ENCODE measurements around the gene CD48.

CD48 gene

GRCh38 chr1:160711602-160712311 is at the start of gene CD48:
Gene CD48 (minus strand): TSS chr1:160711822. CDS start chr1:160711763, 59 bp downstream.
- no peak for TF ChIP-seq EZH2phosphoT487 (IDR thresholded peaks at IDR 0.05; ENCODE audit: low read depth)
- no peak for TF ChIP-seq CTCF (IDR thresholded peaks at IDR 0.05; ENCODE audit: low read depth, low read length)
- Histone ChIP-seq H2AFZ (ENCODE audit: low read depth, low read length) (peak within 1 kb of the TSS; percentile 37; the same call in 1 of the 2 replicates), H3K36me3 (replicated peaks; ENCODE audit: low read depth, low read length) (peaks cover 28% of the 10 kb centered on the region), H3K9ac (ENCODE audit: low read length) (peak within 1 kb of the TSS; percentile 88), H3K27me3 (ENCODE audit: low read depth, low read length) (no peaks in the 10 kb centered on the region), H3K4me1 (ENCODE audit: low read length) (peaks cover 66% of the 10 kb centered on the region), H3K4me3 (ENCODE audit: low read length) (peak within 1 kb of the TSS; percentile 82), H3K4me2 (ENCODE audit: low read length) (peak within 1 kb of the TSS; percentile 89), H3K79me2 (ENCODE audit: low read length) (peaks cover 54% of the 10 kb centered on the region), H3K27ac (ENCODE audit: low read length) (peak within 1 kb of the TSS; percentile 97), H4K20me1 (ENCODE audit: insufficient read depth, low read length) (no peaks in the 10 kb centered on the region), H3K9me3 (ENCODE audit: insufficient read depth, low read length) (no peaks in the 10 kb centered on the region)

GRCh38 chr1:160761046-160761445 is 49.4 kb upstream of the CD48 start:
- H3K36me3 ChIP-seq (replicated peaks; ENCODE audit: low read depth, low read length) = no peaks in the 10 kb centered on the region
- no peaks in the 10 kb centered on the region for H3K27me3 ChIP-seq (ENCODE audit: low read depth, low read length)
- H3K4me3 ChIP-seq (ENCODE audit: low read length) = no peak overlapping the region
- no peaks in the 10 kb centered on the region for H4K20me1 ChIP-seq (ENCODE audit: insufficient read depth, low read length)
- no peak overlapping the region for H3K27ac ChIP-seq (ENCODE audit: low read length)
- H3K9me3 ChIP-seq (ENCODE audit: insufficient read depth, low read length) = no peaks in the 10 kb centered on the region
- no peak for TF ChIP-seq CTCF (IDR thresholded peaks at IDR 0.05; ENCODE audit: low read depth, low read length)
- TF ChIP-seq EZH2phosphoT487 (IDR thresholded peaks at IDR 0.05; ENCODE audit: low read depth) = no peak
- H3K9ac ChIP-seq (ENCODE audit: low read length) = no peak overlapping the region
- H2AFZ ChIP-seq (ENCODE audit: low read depth, low read length) = no peak overlapping the region
- H3K4me2 ChIP-seq (ENCODE audit: low read length) = no peak overlapping the region
- H3K4me1 ChIP-seq (ENCODE audit: low read length) = no peaks in the 10 kb centered on the region
- H3K79me2 ChIP-seq (ENCODE audit: low read length) = no peaks in the 10 kb centered on the region

- H3K36me3 ChIP-seq (replicated peaks; ENCODE audit: low read depth, low read length) = no peaks in the 10 kb centered on the region
- no peaks in the 10 kb centered on the region for H4K20me1 ChIP-seq (ENCODE audit: insufficient read depth, low read length)
- no peaks in the 10 kb centered on the region for H3K79me2 ChIP-seq (ENCODE audit: low read length)
- no peak overlapping the region for H3K27ac ChIP-seq (ENCODE audit: low read length)
- H3K4me2 ChIP-seq (ENCODE audit: low read length) = no peak overlapping the region
- H3K4me1 ChIP-seq (ENCODE audit: low read length) = no peaks in the 10 kb centered on the region
- no peak overlapping the region for H3K9ac ChIP-seq (ENCODE audit: low read length)
- no peaks in the 10 kb centered on the region for H3K9me3 ChIP-seq (ENCODE audit: insufficient read depth, low read length)
- TF ChIP-seq CTCF (IDR thresholded peaks at IDR 0.05; ENCODE audit: low read depth, low read length) = no peak
- TF ChIP-seq EZH2phosphoT487 (IDR thresholded peaks at IDR 0.05; ENCODE audit: low read depth) = no peak
- H3K4me3 ChIP-seq (ENCODE audit: low read length) = no peak overlapping the region
- no peaks in the 10 kb centered on the region for H3K27me3 ChIP-seq (ENCODE audit: low read depth, low read length)
- H2AFZ ChIP-seq (ENCODE audit: low read depth, low read length) = no peak overlapping the region
Measured at GRCh38 chr1:160759740-160760139, 48.1 kb upstream of the CD48 start.

GRCh38 chr1:160758521-160758920 is 46.9 kb upstream of the CD48 start:
- Histone ChIP-seq H3K27me3 (ENCODE audit: low read depth, low read length) (no peaks in the 10 kb centered on the region), H3K79me2 (ENCODE audit: low read length) (no peaks in the 10 kb centered on the region), H3K27ac (ENCODE audit: low read length) (no peak overlapping the region), H3K4me1 (ENCODE audit: low read length) (no peaks in the 10 kb centered on the region), H3K9me3 (ENCODE audit: insufficient read depth, low read length) (no peaks in the 10 kb centered on the region), H3K4me3 (ENCODE audit: low read length) (no peak overlapping the region), H4K20me1 (ENCODE audit: insufficient read depth, low read length) (no peaks in the 10 kb centered on the region), H3K4me2 (ENCODE audit: low read length) (no peak overlapping the region), H3K36me3 (replicated peaks; ENCODE audit: low read depth, low read length) (peaks cover 5% of the 10 kb centered on the region), H2AFZ (ENCODE audit: low read depth, low read length) (no peak overlapping the region), H3K9ac (ENCODE audit: low read length) (no peak overlapping the region)
- no peak for TF ChIP-seq CTCF (IDR thresholded peaks at IDR 0.05; ENCODE audit: low read depth, low read length)
- TF ChIP-seq EZH2phosphoT487 (IDR thresholded peaks at IDR 0.05; ENCODE audit: low read depth) = no peak

Measured in OCI-LY3 (cell line).